AML-193 (cell line): ENCODE data around the gene ATP5F1D.

ENCODE experiments used
- DNase-seq, 2 experiments: peaks; one replicate each; lab custom pipeline; 2025; lab: John Stamatoyannopoulos, UW

Gene ATP5F1D

GRCh38 chr19:1220976-1221903 is 20.3 kb upstream of the ATP5F1D start:
- no peak for DNase-seq

DNA sequence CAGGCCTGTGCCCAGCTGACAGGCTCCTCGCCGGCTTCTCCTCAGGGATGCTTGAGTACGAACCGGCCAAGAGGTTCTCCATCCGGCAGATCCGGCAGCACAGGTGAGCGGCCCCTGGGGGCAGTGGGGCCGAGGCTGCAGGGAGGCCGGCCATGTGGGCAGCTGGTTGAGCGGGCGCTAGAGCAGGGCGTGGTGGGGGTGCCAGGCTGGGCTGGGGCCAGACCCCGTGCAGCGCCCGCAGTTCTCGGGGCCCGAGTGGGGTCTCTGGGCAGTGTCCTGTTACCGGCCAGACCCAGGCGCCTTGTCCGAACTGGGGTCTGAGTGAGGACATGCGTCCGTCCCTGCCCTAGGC is 19.7 kb upstream of the ATP5F1D start:
- DNase-seq = no peak

DNA sequence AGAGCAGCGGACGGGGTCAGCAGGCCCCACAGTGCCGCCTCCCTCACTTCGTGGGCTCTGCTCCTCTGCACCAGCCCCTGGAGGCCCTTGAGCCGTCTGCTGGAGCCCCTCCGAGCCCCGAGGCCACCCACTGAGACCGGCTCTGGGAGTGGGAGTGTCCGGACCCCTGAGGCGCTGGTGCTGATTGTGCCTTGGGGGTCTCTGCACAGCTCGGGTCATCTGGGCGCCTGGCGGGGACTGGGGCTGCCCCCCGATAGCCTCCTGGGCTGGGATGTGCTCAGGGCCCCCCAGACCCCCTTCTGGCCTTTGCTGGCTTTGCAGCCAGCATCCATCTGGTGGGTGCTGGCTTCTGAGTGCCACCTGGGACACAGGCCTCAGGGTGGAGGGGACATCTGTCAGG is 19.2 kb upstream of the ATP5F1D start:
- no peak for DNase-seq

DNA sequence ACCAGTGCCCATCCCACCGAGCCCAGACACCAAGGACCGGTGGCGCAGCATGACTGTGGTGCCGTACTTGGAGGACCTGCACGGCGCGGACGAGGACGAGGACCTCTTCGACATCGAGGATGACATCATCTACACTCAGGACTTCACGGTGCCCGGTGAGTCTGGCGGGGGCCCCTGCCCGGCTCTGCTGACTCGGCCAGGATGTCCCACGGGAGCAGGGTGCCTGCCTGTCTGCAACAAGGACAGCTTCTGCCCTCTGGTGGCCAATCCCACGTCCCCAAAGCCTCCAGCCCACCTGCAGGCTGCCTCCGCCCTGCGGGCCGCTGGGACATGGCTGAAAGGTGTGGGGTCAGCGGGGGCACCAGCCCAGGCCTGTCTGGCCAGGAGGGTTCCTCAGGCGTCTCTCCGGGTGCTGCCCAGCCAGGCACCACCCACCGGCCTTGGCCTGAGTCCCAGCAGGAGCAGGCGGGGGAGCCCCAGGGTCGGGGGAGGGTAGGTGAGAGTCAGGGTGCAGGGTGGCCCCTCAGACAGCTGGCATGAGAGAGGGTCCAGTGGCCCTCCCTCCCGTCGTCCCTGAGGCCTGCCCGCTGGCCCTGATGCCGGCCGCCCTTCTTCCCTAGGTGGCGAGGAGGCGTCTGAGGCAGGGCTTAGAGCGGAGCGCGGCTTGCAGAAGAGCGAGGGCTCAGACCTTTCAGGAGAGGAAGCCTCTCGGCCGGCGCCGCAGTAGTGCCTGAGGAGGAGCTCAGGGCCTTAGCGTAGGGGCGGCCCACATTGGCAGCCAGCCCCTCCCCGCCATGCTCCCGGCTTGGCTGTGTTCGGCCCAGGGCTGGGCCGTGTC is 18.3 kb upstream of the ATP5F1D start:
- DNase-seq = no peak

DNA sequence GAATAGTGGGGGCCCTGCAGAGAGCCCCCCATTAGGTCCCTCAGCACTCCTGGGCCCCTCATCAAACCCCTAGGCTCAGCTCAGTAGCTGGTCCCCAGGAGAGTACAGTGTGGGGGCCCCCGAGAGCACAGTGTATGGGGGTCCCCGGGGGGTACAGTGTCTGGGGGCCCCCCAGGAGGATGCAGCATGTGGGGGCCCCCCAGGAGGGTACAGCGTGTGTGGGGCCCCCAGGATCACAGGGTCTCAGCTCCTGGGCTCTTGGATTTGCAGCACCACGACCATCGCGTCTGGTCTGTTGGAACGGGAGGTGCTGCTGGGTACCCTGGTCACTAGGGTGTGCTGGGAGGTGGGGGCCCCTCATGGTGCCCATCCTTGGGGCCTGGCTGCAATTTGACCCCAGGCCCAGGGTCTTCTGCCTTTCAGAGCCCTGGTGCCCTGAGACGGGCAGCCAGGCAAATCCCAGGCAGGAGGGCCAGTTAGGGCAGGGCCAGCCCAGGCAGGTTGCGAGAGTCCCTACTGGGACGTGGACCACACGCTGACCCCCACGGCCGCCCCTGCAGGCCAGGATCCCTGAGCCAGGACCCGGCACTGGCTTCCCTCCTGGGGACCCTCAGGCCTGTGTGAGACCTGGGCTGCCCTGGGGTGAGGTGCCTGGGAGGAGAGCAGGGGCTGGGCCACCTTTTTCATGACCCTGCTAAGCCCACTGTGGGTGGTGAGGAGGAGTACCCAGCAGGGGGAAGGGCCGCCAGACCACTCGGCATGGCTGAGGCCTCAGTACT is 17.3 kb upstream of the ATP5F1D start:
- DNase-seq = no peak

GRCh38 chr19:1224847-1225246 is 16.7 kb upstream of the ATP5F1D start:
- no peak for DNase-seq

- no peak for DNase-seq
These were observed 15.9 kb upstream of the ATP5F1D start for GRCh38 chr19:1225440-1226226.

- DNase-seq = no peak
These were observed 15.4 kb upstream of the ATP5F1D start for GRCh38 chr19:1226227-1226518.

- DNase-seq = no peak
These were observed 14.8 kb upstream of the ATP5F1D start for GRCh38 chr19:1226522-1227303.

GRCh38 chr19:1227304-1228054 is 14.1 kb upstream of the ATP5F1D start:
- no peak for DNase-seq

- DNase-seq = no peak
These were observed 13.2 kb upstream of the ATP5F1D start for GRCh38 chr19:1228161-1228957.

- DNase-seq = no peak
These were observed 12.3 kb upstream of the ATP5F1D start for GRCh38 chr19:1229056-1229923.

DNA sequence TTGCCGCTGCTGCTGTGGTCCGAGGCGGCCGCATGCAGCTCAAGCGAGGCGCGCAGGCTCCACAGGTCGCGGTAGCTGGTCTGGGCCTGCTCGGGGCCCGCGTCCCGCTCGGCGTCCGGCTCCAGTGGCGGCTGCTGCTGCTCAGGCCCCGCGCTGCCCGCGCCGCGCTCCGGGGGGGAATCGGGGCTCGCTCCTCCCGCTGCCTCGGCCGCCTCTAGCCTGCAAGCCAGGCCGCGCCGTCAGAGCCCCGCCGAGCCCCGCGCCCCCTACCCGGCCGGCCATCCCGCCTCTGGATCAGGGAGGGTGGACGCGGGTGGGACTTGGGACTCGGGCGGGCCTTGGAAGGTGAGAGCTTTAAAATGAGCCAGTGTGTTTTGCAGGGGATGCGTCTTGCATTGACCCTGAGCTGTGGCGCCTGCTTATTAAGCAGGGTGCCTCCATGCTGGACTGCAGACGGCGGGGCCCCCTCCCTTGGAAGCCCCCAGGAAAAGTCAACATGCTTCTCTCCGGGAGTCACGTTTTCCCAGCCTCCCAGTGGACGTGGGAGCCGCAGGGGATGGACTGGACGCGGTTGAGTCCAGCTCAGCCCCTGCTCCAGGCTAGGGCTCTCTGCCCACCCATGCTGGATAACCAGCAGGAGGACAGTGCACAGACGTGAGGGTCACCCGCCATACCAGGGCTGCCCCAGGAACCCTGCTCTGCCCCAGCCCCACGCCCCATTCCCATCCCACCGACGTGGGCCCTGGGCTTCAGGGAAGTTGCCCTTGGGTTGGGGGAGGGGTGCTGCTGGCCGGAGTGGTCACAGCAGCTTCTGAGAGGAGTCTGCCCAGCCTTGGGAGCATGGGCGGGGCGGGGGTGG is 11.4 kb upstream of the ATP5F1D start:
- no peak for DNase-seq

DNA sequence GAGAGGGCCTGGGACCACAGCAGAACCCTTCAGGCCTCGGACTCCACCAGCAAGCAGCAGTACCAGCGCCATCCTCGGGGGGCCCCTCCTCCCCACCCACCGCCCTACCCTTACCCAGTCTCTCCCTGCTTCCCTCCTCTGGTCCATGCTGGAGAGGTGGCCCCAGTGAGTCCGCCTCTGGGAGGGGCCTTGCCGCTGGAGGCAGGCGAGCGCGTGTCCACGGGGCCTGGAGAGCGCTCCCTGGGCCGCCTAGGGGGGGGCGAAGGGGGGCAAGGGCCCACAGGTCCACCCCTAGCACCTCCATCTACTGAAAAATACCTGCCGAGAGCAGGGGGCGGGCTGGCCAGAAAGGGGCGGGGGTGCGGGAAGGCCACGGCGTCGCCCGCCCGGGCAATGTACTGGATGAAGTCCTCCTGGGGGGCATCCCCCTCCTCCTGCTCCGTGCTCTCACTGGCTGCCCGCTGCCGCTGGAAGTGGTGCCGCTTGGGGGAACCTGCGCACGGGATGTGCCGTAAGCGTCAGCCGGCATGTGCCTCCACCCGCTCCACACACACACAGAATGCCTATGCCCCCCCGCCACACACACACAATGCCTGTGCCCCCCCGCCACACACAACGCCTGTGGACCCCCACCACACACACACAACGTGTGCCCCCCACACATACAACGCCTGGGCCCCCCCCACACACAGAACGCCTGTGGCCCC is 10.6 kb upstream of the ATP5F1D start:
- DNase-seq = no peak

- DNase-seq = no peak
These were observed 9.6 kb upstream of the ATP5F1D start for GRCh38 chr19:1231729-1232637.

DNA sequence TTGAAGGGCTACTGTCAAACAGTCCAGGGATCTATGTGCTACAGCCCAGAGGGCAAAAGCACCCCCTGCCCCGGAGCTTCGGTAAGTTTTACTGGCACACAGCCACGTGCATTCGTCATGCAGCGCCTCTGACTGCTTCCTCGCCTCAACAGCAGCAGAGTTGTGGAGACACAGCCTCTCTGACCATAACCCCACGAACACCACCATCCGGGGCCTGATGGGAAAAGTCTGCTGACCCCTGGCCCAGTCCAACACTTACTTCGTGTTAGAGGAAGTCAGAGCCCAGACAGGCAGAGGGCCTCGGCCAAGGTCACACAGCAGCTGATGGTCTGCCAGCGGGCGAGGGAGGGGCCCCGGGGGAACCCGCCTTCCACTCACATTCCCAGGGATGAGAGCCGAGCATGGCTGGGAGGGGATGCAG is 8.9 kb upstream of the ATP5F1D start:
- DNase-seq = no peak
